HG02938 (cell line): ENCODE results near the gene HHATL.
"Not testable (repeated sequence)": the region's sequence is repeated elsewhere in the genome, so short reads cannot be mapped to it uniquely, and the experiment has no call there.

Experiments used
- ATAC-seq: cut with Tn5 transposase; IDR thresholded peaks from one replicate; pipeline ENCODE4 v1.9.1; 2021; ENCODE audit warnings: mild to moderate bottlenecking, moderate library complexity; ENCODE audit not compliant: unreplicated experiment

HHATL gene

GRCh38 chr3:42734263-42734860 is 31.8 kb upstream of the HHATL start:
- no peak for ATAC-seq

- no peak for ATAC-seq
Measured at GRCh38 chr3:42733501-42734262, 31.1 kb upstream of the HHATL start.

GRCh38 chr3:42732829-42733459 is 30.3 kb upstream of the HHATL start:
- no peak for ATAC-seq

GRCh38 chr3:42732196-42732828 is 29.7 kb upstream of the HHATL start:
- ATAC-seq = no peak

- no peak for ATAC-seq
Measured at GRCh38 chr3:42731476-42732195, 29.0 kb upstream of the HHATL start.

- no peak for ATAC-seq
Measured at GRCh38 chr3:42730706-42731420, 28.3 kb upstream of the HHATL start.

GRCh38 chr3:42730294-42730693 is 27.7 kb upstream of the HHATL start:
- ATAC-seq = no peak

GRCh38 chr3:42729404-42730145 is 27.0 kb upstream of the HHATL start:
- ATAC-seq = no peak

GRCh38 chr3:42728668-42729364 is 26.2 kb upstream of the HHATL start:
- ATAC-seq = no peak

- no peak for ATAC-seq
Measured at GRCh38 chr3:42728056-42728455, 25.5 kb upstream of the HHATL start.

GRCh38 chr3:42725454-42725853 is 22.9 kb upstream of the HHATL start:
- ATAC-seq = no peak

- ATAC-seq = no peak
Measured at GRCh38 chr3:42723219-42723618, 20.6 kb upstream of the HHATL start.

GRCh38 chr3:42722442-42722841 is 19.8 kb upstream of the HHATL start:
- ATAC-seq = not testable (repeated sequence)

- ATAC-seq = no peak
Measured at GRCh38 chr3:42721690-42722089, 19.1 kb upstream of the HHATL start.

GRCh38 chr3:42720126-42720525 is 17.5 kb upstream of the HHATL start:
- ATAC-seq = no peak

GRCh38 chr3:42719002-42719401 is 16.4 kb upstream of the HHATL start:
- no peak for ATAC-seq

- ATAC-seq = no peak
Measured at GRCh38 chr3:42718338-42718737, 15.7 kb upstream of the HHATL start.

GRCh38 chr3:42717306-42717705 is 14.7 kb upstream of the HHATL start:
- no peak for ATAC-seq

- ATAC-seq = no peak
Measured at GRCh38 chr3:42714171-42714852, 11.7 kb upstream of the HHATL start.
